IMR-90 (cell line): ENCODE results near the gene ARHGAP35. TPM values are rescaled to one million over a fixed set of nuclear protein-coding genes. Genes with fewer than 3 reads are reported as not detected.

Experiments used
- ATAC-seq: fragments of 200-7000 bp; cut with Tn5 transposase; 2 replicates; pipeline ENCODE4 v1.9.1; 2020; ENCODE audit warnings: low read depth, mild to moderate bottlenecking, moderate library complexity
- BruUV-seq: library from RNA; stranded (reverse); fragments of 400-500 nt; replicated peaks from 2 replicates; lab custom pipeline; 2021; lab: Mats Ljungman, UMichigan
- CTCF ChIA-PET: fragments of 300-600 bp; formaldehyde crosslinking; extraction: SDS; loops from one replicate; lab custom pipeline; 2021; ENCODE audit warnings: antibody characterized with exemption; lab: Yijun Ruan, JAX
- POLR2A ChIA-PET: fragments of 300-600 bp; sonication (Branson Sonifier 250); formaldehyde crosslinking; loops from one replicate; lab custom pipeline; 2022; ENCODE audit warnings: antibody characterized with exemption; ENCODE audit not compliant: unreplicated experiment; lab: Charles Lee
- DNase-seq: peaks from one replicate; pipeline ENCODE4 v3.0.0; 2013
- H2AFZ ChIP-seq: replicated peaks from 2 replicates; pipeline ENCODE3; 2013; ENCODE audit warnings: low read length, mild to moderate bottlenecking; ENCODE audit not compliant: poor library complexity
- H2AK5ac ChIP-seq: 2 replicates; pipeline ENCODE4 v1.6.1; 2013; ENCODE audit warnings: low read depth, low read length, inconsistent platforms
- H2AK9ac ChIP-seq: replicated peaks from 2 replicates; pipeline ENCODE3; 2013; ENCODE audit warnings: mild to moderate bottlenecking, low read depth, low read length, moderate library complexity; ENCODE audit not compliant: poor library complexity
- H2BK120ac ChIP-seq: 2 replicates; pipeline ENCODE4 v1.6.1; 2013; ENCODE audit warnings: low read depth, low read length, inconsistent platforms
- H2BK15ac ChIP-seq: 3 replicates; pipeline ENCODE4 v1.6.1; 2013; ENCODE audit warnings: low read depth, low read length, inconsistent platforms
- H2BK20ac ChIP-seq: 2 replicates; pipeline ENCODE4 v1.6.1; 2013; ENCODE audit warnings: low read depth, mild to moderate bottlenecking, inconsistent platforms, low read length, moderate library complexity
- H2BK5ac ChIP-seq: 2 replicates; pipeline ENCODE4 v1.6.1; 2013; ENCODE audit warnings: mild to moderate bottlenecking, low read depth, low read length, inconsistent platforms; ENCODE audit not compliant: poor library complexity, severe bottlenecking
- H3K14ac ChIP-seq: replicated peaks from 2 replicates; pipeline ENCODE4 v1.6.1; 2013; ENCODE audit warnings: low read depth, low read length, inconsistent platforms
- H3K18ac ChIP-seq: 2 replicates; pipeline ENCODE4 v1.6.1; 2013; ENCODE audit warnings: low read depth, low read length, control low read depth
- H3K23ac ChIP-seq: 2 replicates; pipeline ENCODE4 v1.6.1; 2013; ENCODE audit warnings: low read depth, low read length, inconsistent platforms
- H3K27ac ChIP-seq: 2 replicates; pipeline ENCODE4 v1.5.1; 2013; ENCODE audit warnings: mild to moderate bottlenecking, control low read depth, low read length; ENCODE audit not compliant: insufficient read depth
- H3K27me3 ChIP-seq: 2 replicates; pipeline ENCODE4 v1.6.1; 2013; ENCODE audit warnings: low read length; ENCODE audit not compliant: control insufficient read depth, insufficient read depth
- H3K36me3 ChIP-seq: 2 replicates; pipeline ENCODE4 v1.6.1; 2013; ENCODE audit warnings: low read length, mixed read lengths; ENCODE audit not compliant: control insufficient read depth, insufficient read depth
- H3K4ac ChIP-seq: 2 replicates; pipeline ENCODE4 v1.6.1; 2013; ENCODE audit warnings: low read depth, low read length, inconsistent platforms
- H3K4me1 ChIP-seq: 2 replicates; pipeline ENCODE4 v1.6.1; 2013; ENCODE audit warnings: low read length, mixed read lengths; ENCODE audit not compliant: control insufficient read depth, insufficient read depth
- H3K4me2 ChIP-seq: 2 replicates; pipeline ENCODE4 v1.6.1; 2013; ENCODE audit warnings: low read depth, mild to moderate bottlenecking, control low read depth, low read length, moderate library complexity
- H3K4me3 ChIP-seq: 2 replicates; pipeline ENCODE4 v1.5.1; 2013; ENCODE audit warnings: low read depth, mild to moderate bottlenecking, control low read depth, low read length, moderate library complexity; ENCODE audit not compliant: insufficient read depth
- H3K56ac ChIP-seq: 2 replicates; pipeline ENCODE4 v1.6.1; 2013; ENCODE audit warnings: low read length, inconsistent platforms; ENCODE audit not compliant: insufficient read depth; ENCODE audit errors: extremely low read depth
- H3K79me1 ChIP-seq, 2 experiments: 2 replicates each; pipeline ENCODE4 v1.6.1; 2013; ENCODE audit warnings: low read length in 2 of 2, inconsistent platforms in 1 of 2, low read depth in 1 of 2
- H3K9ac ChIP-seq: 2 replicates; pipeline ENCODE4 v1.6.1; 2013; ENCODE audit warnings: low read depth, low read length, control low read depth
- H3K9me1 ChIP-seq: 2 replicates; pipeline ENCODE4 v1.6.1; 2013; ENCODE audit warnings: low read length, inconsistent platforms; ENCODE audit not compliant: insufficient read depth
- H3K9me3 ChIP-seq: 2 replicates; pipeline ENCODE4 v1.6.1; 2013; ENCODE audit warnings: low read length; ENCODE audit not compliant: control insufficient read depth, insufficient read depth
- H4K20me1 ChIP-seq: 2 replicates; pipeline ENCODE4 v1.6.1; 2013; ENCODE audit warnings: low read length, inconsistent platforms; ENCODE audit not compliant: insufficient read depth
- H4K5ac ChIP-seq: 2 replicates; pipeline ENCODE4 v1.6.1; 2013; ENCODE audit warnings: mild to moderate bottlenecking, low read depth, low read length, control low read depth
- H4K8ac ChIP-seq, 2 experiments: 2 replicates each; pipeline ENCODE4 v1.6.1; 2013; ENCODE audit warnings: low read depth in 2 of 2, low read length in 2 of 2, control low read depth in 1 of 2, inconsistent platforms in 1 of 2
- H4K91ac ChIP-seq: 2 replicates; pipeline ENCODE4 v1.6.1; 2013; ENCODE audit warnings: low read depth, low read length, inconsistent platforms; ENCODE audit not compliant: insufficient read depth
- BHLHE40 ChIP-seq: fragments of 150-350 bp; IDR thresholded peaks from 2 replicates; pipeline ENCODE4 v1.6.1; 2016; ENCODE audit warnings: mild to moderate bottlenecking, low read depth, low read length
- CHD1 ChIP-seq: IDR thresholded peaks from 2 replicates; pipeline ENCODE4 v1.6.1; 2012; ENCODE audit warnings: low read depth, low read length, improper control_type of control experiment
- FOS ChIP-seq: fragments of 150-350 bp; IDR thresholded peaks from 2 replicates; pipeline ENCODE4 v1.6.1; 2016; ENCODE audit warnings: low read depth, low read length
- MAZ ChIP-seq: IDR thresholded peaks from 2 replicates; pipeline ENCODE4 v1.6.1; 2012; ENCODE audit warnings: low read depth, mild to moderate bottlenecking, low read length, improper control_type of control experiment, moderate library complexity, borderline replicate concordance
- MXI1 ChIP-seq: IDR thresholded peaks from 2 replicates; pipeline ENCODE4 v1.6.1; 2012; ENCODE audit warnings: low read depth, mild to moderate bottlenecking, low read length, moderate library complexity, borderline replicate concordance
- RAD21 ChIP-seq: IDR thresholded peaks from 2 replicates; pipeline ENCODE4 v1.6.1; 2012; ENCODE audit warnings: low read length, improper control_type of control experiment
- SMC3 ChIP-seq: fragments of 150-350 bp; IDR thresholded peaks from 2 replicates; pipeline ENCODE4 v1.6.1; 2016; ENCODE audit warnings: low read depth, mild to moderate bottlenecking, antibody characterized with exemption, low read length, moderate library complexity
- WGBS, 2 experiments: methylation state at CpG; one replicate each; pipeline versions ENCODE4 v1.1.5 to v1.1.7; 2013; ENCODE audit warnings: missing lambda C conversion rate in 2 of 2; ENCODE audit not compliant: insufficient read length in 1 of 2; ENCODE audit errors: extremely low coverage in 2 of 2; 5-methylcytosine and 5-hydroxymethylcytosine counted together
- dilution Hi-C: fragments of 300-500 bp; cut with HindIII; formaldehyde crosslinking; loops from one replicate; pipeline ENCODE4 v1.14.3; 2018; ENCODE audit warnings: low sequenced_read_pairs; ENCODE audit not compliant: unreplicated experiment
- in situ Hi-C: fragments of 300-500 bp; cut with MboI; formaldehyde crosslinking; loops from 3 replicates; pipeline ENCODE4 v1.14.3; 2019; ENCODE audit warnings: low sequenced_read_pairs, inconsistent platforms, mixed read lengths
- intact Hi-C: fragments of 100-400 bp; cut with micrococcal nuclease; formaldehyde crosslinking; loops from 2 replicates; pipeline ENCODE4 v1.10.0; 2022
- polyA plus RNA-seq, 3 experiments: library from polyadenylated mRNA; depleted of rRNA; stranded (reverse); fragments of >200 nt; gene quantifications; 2 replicates each; pipeline ENCODE4 v1.2.3, GENCODE V29; 2012; ENCODE audit warnings: low replicate concordance in 1 of 3
- total RNA-seq: library from RNA; depleted of rRNA; stranded (reverse); fragments of >200 nt; gene quantifications from 2 replicates; pipeline ENCODE4 v1.2.3, GENCODE V29; 2012
- TF ChIP-seq, protein P1 (sequence below): conservative IDR thresholded peaks from 2 replicates; pipeline ENCODE4 v1.5.1; 2012; ENCODE audit warnings: mild to moderate bottlenecking, low read depth, low read length, improper control_type of control experiment

The ARHGAP35 gene
- total and polyA plus RNA-seq, 2 of the 4 experiments (the other 2 are of a cell fraction), result 16.4 to 29.0 TPM

DNA sequence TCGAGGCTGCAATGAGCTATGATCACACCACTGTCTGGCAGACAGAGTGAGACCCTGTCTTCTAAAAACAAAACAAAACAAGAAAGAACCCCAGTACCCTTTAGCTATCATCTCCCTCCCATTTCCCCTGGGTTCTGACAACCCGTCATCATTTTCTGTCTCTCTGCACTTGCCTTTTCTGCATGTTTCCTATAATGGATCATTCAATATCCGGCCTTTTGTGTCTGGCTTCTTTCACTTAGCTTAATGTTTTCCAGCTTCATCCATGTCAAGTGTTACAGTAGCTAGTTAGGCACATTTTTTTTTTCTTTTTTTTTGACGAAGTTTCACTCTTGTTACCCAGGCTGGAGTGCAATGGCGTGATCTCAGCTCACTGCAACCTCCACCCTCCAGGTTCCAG is 26.7 kb upstream of the ARHGAP35 start:
- H2BK15ac ChIP-seq, result no peak overlapping the region
- H2AK9ac ChIP-seq, result no peak overlapping the region
- dilution Hi-C loops (no loop called here), in situ Hi-C loops (no loop called here), intact Hi-C loops (no loop called here)
- H2BK120ac ChIP-seq, result no peak overlapping the region
- no peak overlapping the region for H3K4ac ChIP-seq
- H3K4me1 ChIP-seq, result peaks cover 3% of the 10 kb centered on the region; the same call in 1 of the 2 replicates
- no peak overlapping the region for H3K56ac ChIP-seq
- DNase-seq (no peak), ATAC-seq (no peak)
- no peaks in the 10 kb centered on the region for H3K27me3 ChIP-seq
- H2AK5ac ChIP-seq, result no peak overlapping the region
- no peaks in the 10 kb centered on the region; a peak in 1 of 4 replicates for H3K79me1 ChIP-seq
- peaks cover 5% of the 10 kb centered on the region; the same call in 1 of the 2 replicates for H3K9me1 ChIP-seq
- BruUV-seq, result no TSS peak
- H3K4me3 ChIP-seq, result no peak overlapping the region
- H3K36me3 ChIP-seq, result peaks cover 11% of the 10 kb centered on the region
- no peak overlapping the region for H2AFZ ChIP-seq
- TF ChIP-seq SMC3 (no peak), BHLHE40 (no peak), RAD21 (no peak), MXI1 (no peak), FOS (no peak), MAZ (no peak), CHD1 (no peak)
- TF ChIP-seq, protein P1, sequence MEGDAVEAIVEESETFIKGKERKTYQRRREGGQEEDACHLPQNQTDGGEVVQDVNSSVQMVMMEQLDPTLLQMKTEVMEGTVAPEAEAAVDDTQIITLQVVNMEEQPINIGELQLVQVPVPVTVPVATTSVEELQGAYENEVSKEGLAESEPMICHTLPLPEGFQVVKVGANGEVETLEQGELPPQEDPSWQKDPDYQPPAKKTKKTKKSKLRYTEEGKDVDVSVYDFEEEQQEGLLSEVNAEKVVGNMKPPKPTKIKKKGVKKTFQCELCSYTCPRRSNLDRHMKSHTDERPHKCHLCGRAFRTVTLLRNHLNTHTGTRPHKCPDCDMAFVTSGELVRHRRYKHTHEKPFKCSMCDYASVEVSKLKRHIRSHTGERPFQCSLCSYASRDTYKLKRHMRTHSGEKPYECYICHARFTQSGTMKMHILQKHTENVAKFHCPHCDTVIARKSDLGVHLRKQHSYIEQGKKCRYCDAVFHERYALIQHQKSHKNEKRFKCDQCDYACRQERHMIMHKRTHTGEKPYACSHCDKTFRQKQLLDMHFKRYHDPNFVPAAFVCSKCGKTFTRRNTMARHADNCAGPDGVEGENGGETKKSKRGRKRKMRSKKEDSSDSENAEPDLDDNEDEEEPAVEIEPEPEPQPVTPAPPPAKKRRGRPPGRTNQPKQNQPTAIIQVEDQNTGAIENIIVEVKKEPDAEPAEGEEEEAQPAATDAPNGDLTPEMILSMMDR, result no peak
- H3K9me3 ChIP-seq, result no peaks in the 10 kb centered on the region
- no peak overlapping the region for H2BK5ac ChIP-seq
- H4K91ac ChIP-seq, result no peak overlapping the region; the same call in 1 of the 2 replicates
- no peak overlapping the region for H4K5ac ChIP-seq
- ChIA-PET POLR2A (no interaction called here), CTCF (interaction anchor here (0.8 kb wide), 1 partner anchor 14 kb away, joined by 3 read pairs; no protein-coding TSS in a partner anchor)
- no peak overlapping the region for H3K4me2 ChIP-seq
- 83% methylated on average over 2 of the region's 5 CpGs; no CpG with 5 or more reads in 1 of the 2 experiments for WGBS, 2 experiments
- no peaks in the 10 kb centered on the region for H4K20me1 ChIP-seq
- no peak overlapping the region for H3K18ac ChIP-seq
- no peak overlapping the region; the same call in 1 of the 2 replicates for H2BK20ac ChIP-seq
- H3K27ac ChIP-seq, result no peak overlapping the region
- no peak overlapping the region for H4K8ac ChIP-seq
- no peak overlapping the region for H3K14ac ChIP-seq
- no peak overlapping the region for H3K23ac ChIP-seq
- no peak overlapping the region for H3K9ac ChIP-seq
